Neural progenitor cell (in vitro differentiated cells): ENCODE data around the gene OPN3. TPM values are rescaled to one million over a fixed set of nuclear protein-coding genes. Genes with fewer than 3 reads are reported as not detected.
"Not testable (repeated sequence)": the region's sequence is repeated elsewhere in the genome, so short reads cannot be mapped to it uniquely, and the experiment has no call there.

Experiments used
- DNase-seq: peaks from one replicate; pipeline ENCODE4 v3.0.0-alpha.2; 2016; ENCODE audit warnings: low spot score
- H2AFZ ChIP-seq: fragments of 200-600 bp; sonication (generic); replicated peaks from 2 replicates; pipeline ENCODE4 v1.6.1; 2016; ENCODE audit warnings: antibody characterized with exemption
- H3F3A ChIP-seq: fragments of 200-600 bp; sonication (generic); 2 replicates; pipeline ENCODE4 v1.6.1; 2016; ENCODE audit warnings: antibody characterized with exemption, low read depth
- H3K27ac ChIP-seq: fragments of 200-600 bp; sonication (generic); 2 replicates; pipeline ENCODE4 v1.5.1; 2016; ENCODE audit warnings: mild to moderate bottlenecking
- H3K27me3 ChIP-seq: fragments of 200-600 bp; sonication (generic); 2 replicates; pipeline ENCODE4 v1.6.1; 2016; ENCODE audit warnings: mild to moderate bottlenecking, moderate library complexity
- H3K36me3 ChIP-seq: fragments of 200-600 bp; sonication (generic); 2 replicates; pipeline ENCODE4 v1.5.1; 2016
- H3K4me1 ChIP-seq: fragments of 200-600 bp; sonication (generic); 2 replicates; pipeline ENCODE4 v1.6.1; 2016; ENCODE audit warnings: mixed run types
- H3K4me2 ChIP-seq: fragments of 200-600 bp; sonication (generic); 2 replicates; pipeline ENCODE4 v1.6.1; 2016
- H3K4me3 ChIP-seq: fragments of 200-600 bp; sonication (generic); 2 replicates; pipeline ENCODE4 v1.5.1; 2016
- H3K79me2 ChIP-seq: fragments of 200-600 bp; sonication (generic); 2 replicates; pipeline ENCODE4 v1.6.1; 2016; ENCODE audit warnings: low read depth
- H3K9ac ChIP-seq: fragments of 200-600 bp; sonication (generic); 2 replicates; pipeline ENCODE4 v1.6.1; 2016
- H3K9me3 ChIP-seq: fragments of 200-600 bp; sonication (generic); 2 replicates; pipeline ENCODE4 v1.5.1; 2016; ENCODE audit warnings: low read depth
- H4K20me1 ChIP-seq: fragments of 200-600 bp; sonication (generic); 2 replicates; pipeline ENCODE4 v1.6.1; 2016; ENCODE audit warnings: low read depth
- H3K27ac Mint-ChIP-seq: 3 replicates; pipeline ENCODE4 v1.8.0; 2021; ENCODE audit warnings: mixed read lengths
- H3K27me3 Mint-ChIP-seq: 2 replicates; pipeline ENCODE4 v1.8.0; 2022; ENCODE audit warnings: low read depth, mild to moderate bottlenecking, inconsistent platforms, moderate library complexity, mixed read lengths; ENCODE audit not compliant: insufficient read depth
- H3K36me3 Mint-ChIP-seq: 3 replicates; pipeline ENCODE4 v1.8.0; 2021; ENCODE audit warnings: mixed read lengths
- H3K4me1 Mint-ChIP-seq: 3 replicates; pipeline ENCODE4 v1.8.0; 2021; ENCODE audit warnings: mixed read lengths
- H3K4me3 Mint-ChIP-seq: 3 replicates; pipeline ENCODE4 v1.8.0; 2021; ENCODE audit warnings: mild to moderate bottlenecking, moderate library complexity, mixed read lengths
- H3K9me3 Mint-ChIP-seq: 3 replicates; pipeline ENCODE4 v1.8.0; 2020; ENCODE audit warnings: mixed read lengths
- EZH2 ChIP-seq: fragments of 200-600 bp; sonication (generic); IDR thresholded peaks from 2 replicates; pipeline ENCODE4 v1.6.1; 2017; ENCODE audit warnings: antibody characterized with exemption, mild to moderate bottlenecking, moderate library complexity
- EZH2phosphoT487 ChIP-seq: fragments of 200-600 bp; sonication (generic); IDR thresholded peaks from 2 replicates; pipeline ENCODE4 v1.6.1; 2017; ENCODE audit warnings: antibody characterized with exemption
- total RNA-seq: library from RNA; depleted of rRNA; stranded (reverse); fragments of >200 nt; gene quantifications from 2 replicates; pipeline ENCODE4 v1.2.3, GENCODE V29; 2015; ENCODE audit warnings: low replicate concordance
- TF ChIP-seq, protein P1 (sequence below): fragments of 200-600 bp; sonication (generic); IDR thresholded peaks from 2 replicates; pipeline ENCODE4 v1.5.1; 2017; ENCODE audit warnings: antibody characterized with exemption, mild to moderate bottlenecking

The OPN3 gene
- total RNA-seq, 1 donor from 2014 or later = 53.5 TPM

DNA sequence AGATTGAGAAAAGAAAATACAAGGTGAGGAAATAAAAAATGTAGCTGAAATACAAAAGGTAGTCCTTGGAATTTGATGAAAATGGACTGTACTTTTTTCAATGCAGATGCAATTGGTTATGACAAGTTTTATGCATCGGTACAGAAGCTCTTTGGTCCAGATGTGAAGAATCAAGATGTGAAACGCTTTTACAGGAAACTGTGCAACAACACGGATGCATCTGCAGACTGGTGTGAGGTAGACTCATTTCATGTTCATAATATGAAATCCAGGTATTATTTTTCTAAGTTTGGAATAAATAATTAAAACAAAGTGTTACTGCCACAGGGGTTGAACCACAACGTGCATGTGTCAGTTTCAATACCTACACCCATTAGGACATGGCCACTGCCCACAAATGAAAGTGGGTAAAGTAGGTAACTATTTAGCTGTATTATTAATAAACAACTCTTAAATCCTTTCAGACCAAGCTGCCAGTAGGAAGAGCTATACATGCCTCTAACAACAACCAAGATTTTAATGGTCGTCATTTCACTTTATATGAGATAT is 20.3 kb upstream of the OPN3 start:
- H3K9me3 ChIP-seq = no peaks in the 10 kb centered on the region
- H3K27me3 Mint-ChIP-seq = peaks cover 2% of the 10 kb centered on the region
- H3K27ac ChIP-seq = no peak overlapping the region
- TF ChIP-seq EZH2 (no peak), EZH2phosphoT487 (no peak)
- TF ChIP-seq, protein P1, sequence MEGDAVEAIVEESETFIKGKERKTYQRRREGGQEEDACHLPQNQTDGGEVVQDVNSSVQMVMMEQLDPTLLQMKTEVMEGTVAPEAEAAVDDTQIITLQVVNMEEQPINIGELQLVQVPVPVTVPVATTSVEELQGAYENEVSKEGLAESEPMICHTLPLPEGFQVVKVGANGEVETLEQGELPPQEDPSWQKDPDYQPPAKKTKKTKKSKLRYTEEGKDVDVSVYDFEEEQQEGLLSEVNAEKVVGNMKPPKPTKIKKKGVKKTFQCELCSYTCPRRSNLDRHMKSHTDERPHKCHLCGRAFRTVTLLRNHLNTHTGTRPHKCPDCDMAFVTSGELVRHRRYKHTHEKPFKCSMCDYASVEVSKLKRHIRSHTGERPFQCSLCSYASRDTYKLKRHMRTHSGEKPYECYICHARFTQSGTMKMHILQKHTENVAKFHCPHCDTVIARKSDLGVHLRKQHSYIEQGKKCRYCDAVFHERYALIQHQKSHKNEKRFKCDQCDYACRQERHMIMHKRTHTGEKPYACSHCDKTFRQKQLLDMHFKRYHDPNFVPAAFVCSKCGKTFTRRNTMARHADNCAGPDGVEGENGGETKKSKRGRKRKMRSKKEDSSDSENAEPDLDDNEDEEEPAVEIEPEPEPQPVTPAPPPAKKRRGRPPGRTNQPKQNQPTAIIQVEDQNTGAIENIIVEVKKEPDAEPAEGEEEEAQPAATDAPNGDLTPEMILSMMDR = no peak
- H3K9me3 Mint-ChIP-seq = no peaks in the 10 kb centered on the region
- no peaks in the 10 kb centered on the region for H3K4me1 ChIP-seq
- no peaks in the 10 kb centered on the region for H3F3A ChIP-seq
- H3K9ac ChIP-seq = no peak overlapping the region
- no peak for DNase-seq
- no peaks in the 10 kb centered on the region for H3K79me2 ChIP-seq
- H3K36me3 ChIP-seq = no peaks in the 10 kb centered on the region
- H3K4me3 Mint-ChIP-seq = no peak overlapping the region
- H3K27ac Mint-ChIP-seq = no peak overlapping the region
- H3K4me1 Mint-ChIP-seq = no peaks in the 10 kb centered on the region
- no peaks in the 10 kb centered on the region for H4K20me1 ChIP-seq
- no peak overlapping the region for H2AFZ ChIP-seq
- H3K4me3 ChIP-seq = no peak overlapping the region
- H3K4me2 ChIP-seq = no peak overlapping the region
- H3K27me3 ChIP-seq = no peaks in the 10 kb centered on the region
- no peaks in the 10 kb centered on the region for H3K36me3 Mint-ChIP-seq

DNA sequence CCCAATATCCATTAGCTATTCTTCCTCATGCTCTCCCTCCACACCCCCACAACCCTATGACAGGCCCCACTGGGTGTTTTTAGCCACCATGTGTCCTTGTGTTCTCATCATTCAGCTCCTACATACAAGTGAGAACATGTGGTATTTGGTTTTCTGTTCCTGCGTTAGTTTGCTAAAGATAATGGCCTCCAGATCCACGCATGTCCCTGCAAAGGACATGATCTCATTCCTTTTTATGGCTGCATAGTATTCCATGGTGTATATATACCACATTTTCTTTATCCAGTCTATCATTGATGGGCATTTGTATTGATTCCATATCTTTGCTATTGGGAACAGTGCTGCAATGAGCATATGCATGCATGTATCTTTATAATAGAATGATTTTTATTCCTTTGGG is 18.8 kb upstream of the OPN3 start:
- not testable (repeated sequence) for H3K9me3 Mint-ChIP-seq, H3K79me2 ChIP-seq, H2AFZ ChIP-seq, H3K4me3 ChIP-seq, DNase-seq, H3K27ac Mint-ChIP-seq, H3K27me3 Mint-ChIP-seq, H3K4me3 Mint-ChIP-seq, H3K4me2 ChIP-seq, H3K9ac ChIP-seq, H3K4me1 ChIP-seq, H3K36me3 Mint-ChIP-seq, H3K9me3 ChIP-seq, H3K36me3 ChIP-seq, H3K27ac ChIP-seq, H4K20me1 ChIP-seq, H3F3A ChIP-seq, H3K27me3 ChIP-seq, H3K4me1 Mint-ChIP-seq

DNA sequence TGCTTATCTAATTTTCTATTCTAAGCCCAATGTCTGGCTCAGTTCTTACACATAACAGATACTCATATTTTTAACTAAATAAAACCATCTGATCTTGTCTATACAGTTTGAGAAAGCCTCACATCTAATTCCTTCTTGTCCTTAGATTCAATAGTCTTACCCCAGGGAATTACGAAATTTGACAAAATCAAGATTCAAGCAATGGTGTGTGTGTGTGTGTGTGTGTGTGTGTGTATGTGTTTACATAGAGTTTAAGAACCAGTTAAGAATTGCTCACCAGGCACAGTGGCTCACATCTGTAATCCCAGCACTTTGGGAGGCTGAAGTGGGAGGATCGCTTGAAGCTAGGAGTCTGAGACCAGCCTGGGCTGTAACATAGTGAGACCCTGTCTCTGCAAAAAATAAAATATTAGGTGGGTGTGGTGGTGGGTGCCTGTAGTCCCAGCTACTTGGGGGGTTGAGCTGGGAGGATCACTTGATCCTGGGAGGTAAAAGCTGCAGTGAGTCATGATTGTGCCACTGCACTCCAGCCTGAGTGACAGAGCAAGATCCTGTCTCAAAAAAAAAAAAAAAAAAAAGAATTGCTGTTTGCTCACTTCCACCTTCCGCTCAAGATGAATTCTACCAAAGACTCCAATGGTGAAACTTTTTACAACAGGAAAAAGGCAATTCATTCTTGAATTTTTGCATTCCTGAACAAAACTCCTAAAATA is 18.1 kb upstream of the OPN3 start:
- H3K27me3 ChIP-seq = no peaks in the 10 kb centered on the region
- H3K79me2 ChIP-seq = no peaks in the 10 kb centered on the region
- Mint-ChIP-seq H3K9me3 (no peaks in the 10 kb centered on the region), H3K36me3 (no peaks in the 10 kb centered on the region), H3K27ac (no peak overlapping the region), H3K4me1 (no peaks in the 10 kb centered on the region), H3K4me3 (no peak overlapping the region), H3K27me3 (peaks cover 2% of the 10 kb centered on the region)
- no peak overlapping the region for H3K9ac ChIP-seq
- no peaks in the 10 kb centered on the region for H3K9me3 ChIP-seq
- DNase-seq = no peak
- H3K4me2 ChIP-seq = no peak overlapping the region
- H3K4me3 ChIP-seq = no peak overlapping the region
- no peak for TF ChIP-seq EZH2phosphoT487
- TF ChIP-seq, protein P1 = no peak
- no peak for TF ChIP-seq EZH2
- no peaks in the 10 kb centered on the region for H3K36me3 ChIP-seq
- H3K4me1 ChIP-seq = no peaks in the 10 kb centered on the region
- H2AFZ ChIP-seq = no peak overlapping the region
- no peak overlapping the region for H3K27ac ChIP-seq
- H4K20me1 ChIP-seq = no peaks in the 10 kb centered on the region
- H3F3A ChIP-seq = no peaks in the 10 kb centered on the region

DNA sequence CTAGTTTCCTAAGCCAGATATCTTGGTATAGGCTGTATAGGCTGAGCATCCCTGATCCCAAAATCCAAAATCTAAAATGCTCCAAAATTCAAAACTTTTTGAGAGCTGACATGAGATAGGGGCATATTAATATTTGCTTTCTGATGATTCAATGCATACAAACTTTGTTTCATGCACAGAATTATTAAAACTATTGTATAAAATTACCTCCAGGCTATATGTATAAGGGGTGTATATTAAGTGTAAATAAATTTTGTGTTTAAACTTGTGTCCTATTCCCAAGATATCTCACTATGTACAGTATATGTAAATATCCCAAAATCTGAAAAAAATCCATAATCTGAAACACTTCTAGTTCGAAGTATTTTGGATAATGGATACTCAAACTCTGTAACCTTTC is 14.5 kb upstream of the OPN3 start:
- Mint-ChIP-seq H3K27me3 (peaks cover 4% of the 10 kb centered on the region), H3K4me3 (no peak overlapping the region), H3K27ac (no peak overlapping the region), H3K4me1 (peaks cover 2% of the 10 kb centered on the region), H3K36me3 (no peaks in the 10 kb centered on the region), H3K9me3 (no peaks in the 10 kb centered on the region)
- no peaks in the 10 kb centered on the region for H3K4me1 ChIP-seq
- H3K36me3 ChIP-seq = no peaks in the 10 kb centered on the region
- no peak overlapping the region for H3K9ac ChIP-seq
- no peaks in the 10 kb centered on the region for H3K27me3 ChIP-seq
- no peak for TF ChIP-seq EZH2phosphoT487
- no peak for TF ChIP-seq EZH2
- TF ChIP-seq, protein P1 = no peak
- no peaks in the 10 kb centered on the region for H3K79me2 ChIP-seq
- no peaks in the 10 kb centered on the region for H4K20me1 ChIP-seq
- H2AFZ ChIP-seq = no peak overlapping the region
- H3K4me2 ChIP-seq = no peak overlapping the region
- DNase-seq = no peak
- H3K27ac ChIP-seq = no peak overlapping the region
- no peaks in the 10 kb centered on the region for H3K9me3 ChIP-seq
- H3K4me3 ChIP-seq = no peak overlapping the region
- no peaks in the 10 kb centered on the region for H3F3A ChIP-seq
